Neuronal stem cell (in vitro differentiated cells): ENCODE data around the gene SERPIND1.

Source experiments
- DNase-seq: peaks from one replicate; pipeline ENCODE4 v3.0.0-alpha.2; 2013; ENCODE audit warnings: low spot score
- H2AFZ ChIP-seq: one replicate; pipeline ENCODE4 v1.6.1; 2013; ENCODE audit warnings: mild to moderate bottlenecking, low read length, inconsistent platforms
- H2AK5ac ChIP-seq: 2 replicates; pipeline ENCODE4 v1.6.1; 2013; ENCODE audit warnings: low read depth, mild to moderate bottlenecking, inconsistent platforms, low read length, moderate library complexity, mixed read lengths
- H2BK120ac ChIP-seq: 2 replicates; pipeline ENCODE4 v1.6.1; 2013; ENCODE audit warnings: low read depth, mild to moderate bottlenecking, inconsistent platforms, low read length, moderate library complexity, mixed read lengths
- H2BK12ac ChIP-seq: one replicate; pipeline ENCODE4 v1.6.1; 2013; ENCODE audit warnings: low read length, inconsistent platforms
- H2BK15ac ChIP-seq: 2 replicates; pipeline ENCODE4 v1.6.1; 2013; ENCODE audit warnings: mild to moderate bottlenecking, low read length, inconsistent platforms, mixed read lengths
- H2BK5ac ChIP-seq: one replicate; pipeline ENCODE4 v1.6.1; 2013; ENCODE audit warnings: inconsistent platforms, mild to moderate bottlenecking, low read length, moderate library complexity
- H3K14ac ChIP-seq: one replicate; pipeline ENCODE4 v1.6.1; 2013; ENCODE audit warnings: low read length, inconsistent platforms
- H3K18ac ChIP-seq: 2 replicates; pipeline ENCODE4 v1.6.1; 2013; ENCODE audit warnings: low read length, inconsistent platforms
- H3K23ac ChIP-seq: 2 replicates; pipeline ENCODE4 v1.6.1; 2013; ENCODE audit warnings: low read depth, mild to moderate bottlenecking, mixed read lengths, low read length, inconsistent platforms; ENCODE audit not compliant: poor library complexity
- H3K27ac ChIP-seq: replicated peaks from 3 replicates; pipeline ENCODE4 v1.5.1; 2013; ENCODE audit warnings: low read length, inconsistent platforms
- H3K27me3 ChIP-seq, 3 experiments: 2 replicates each; pipeline ENCODE4 v1.6.1; 2013; ENCODE audit warnings: low read length in 3 of 3, mild to moderate bottlenecking in 2 of 3, inconsistent platforms in 1 of 3, low read depth in 1 of 3, mixed read lengths in 1 of 3, moderate library complexity in 1 of 3; ENCODE audit not compliant: control insufficient read depth in 3 of 3, insufficient read depth in 3 of 3
- H3K36me3 ChIP-seq, 2 donors: replicated peaks in 1 of 2; 2 replicates each; pipeline ENCODE4 v1.6.1; 2013; ENCODE audit warnings: low read length in 2 of 2; ENCODE audit not compliant: control insufficient read depth in 2 of 2, insufficient read depth in 2 of 2
- H3K4ac ChIP-seq: 2 replicates; pipeline ENCODE4 v1.6.1; 2013; ENCODE audit warnings: inconsistent platforms, mild to moderate bottlenecking, low read length, moderate library complexity
- H3K4me1 ChIP-seq, 2 donors: 1 replicate in 1 of 2; 2 replicates in 1 of 2; pipeline ENCODE4 v1.6.1; 2013; ENCODE audit warnings: low read length in 2 of 2, low read depth in 1 of 2; ENCODE audit not compliant: control insufficient read depth in 2 of 2, insufficient read depth in 1 of 2
- H3K4me2 ChIP-seq: one replicate; pipeline ENCODE4 v1.6.1; 2013; ENCODE audit warnings: mild to moderate bottlenecking, low read length, inconsistent platforms; ENCODE audit not compliant: insufficient read depth, poor library complexity, severe bottlenecking
- H3K4me3 ChIP-seq, 2 donors: 2 replicates each; pipeline ENCODE4 v1.5.1; 2013; ENCODE audit warnings: low read length in 2 of 2, mild to moderate bottlenecking in 2 of 2, inconsistent platforms in 1 of 2, moderate library complexity in 1 of 2
- H3K79me1 ChIP-seq: one replicate; pipeline ENCODE4 v1.6.1; 2013; ENCODE audit warnings: low read depth, mild to moderate bottlenecking, inconsistent platforms, low read length, moderate library complexity
- H3K9ac ChIP-seq: one replicate; pipeline ENCODE4 v1.6.1; 2013; ENCODE audit warnings: mild to moderate bottlenecking, low read depth, low read length, inconsistent platforms; ENCODE audit not compliant: poor library complexity
- H3K9me3 ChIP-seq, 2 donors: replicated peaks in 1 of 2; 2 replicates each; pipeline versions ENCODE3 to v1.6.1; 2013; ENCODE audit warnings: low read length in 2 of 2, mild to moderate bottlenecking in 2 of 2, inconsistent platforms in 1 of 2, low read depth in 1 of 2, mixed read lengths in 1 of 2, moderate library complexity in 1 of 2; ENCODE audit not compliant: control insufficient read depth in 2 of 2, insufficient read depth in 1 of 2
- H4K8ac ChIP-seq: one replicate; pipeline ENCODE4 v1.6.1; 2013; ENCODE audit warnings: low read depth, mild to moderate bottlenecking, inconsistent platforms, low read length, moderate library complexity
- H4K91ac ChIP-seq: one replicate; pipeline ENCODE4 v1.6.1; 2013; ENCODE audit warnings: low read length, low read depth, mild to moderate bottlenecking, inconsistent platforms; ENCODE audit not compliant: poor library complexity
- WGBS, 2 donors: extraction: QIAGEN DNeasy Blood & Tissue Kit; methylation state at CpG; one replicate each; pipeline ENCODE4 v1.1.7; 2013; ENCODE audit warnings: missing lambda C conversion rate in 2 of 2, mixed read lengths in 1 of 2; ENCODE audit not compliant: insufficient read length in 2 of 2, insufficient replicate concordance in 1 of 2; ENCODE audit errors: extremely low coverage in 2 of 2; 5-methylcytosine and 5-hydroxymethylcytosine counted together

Gene SERPIND1

DNA sequence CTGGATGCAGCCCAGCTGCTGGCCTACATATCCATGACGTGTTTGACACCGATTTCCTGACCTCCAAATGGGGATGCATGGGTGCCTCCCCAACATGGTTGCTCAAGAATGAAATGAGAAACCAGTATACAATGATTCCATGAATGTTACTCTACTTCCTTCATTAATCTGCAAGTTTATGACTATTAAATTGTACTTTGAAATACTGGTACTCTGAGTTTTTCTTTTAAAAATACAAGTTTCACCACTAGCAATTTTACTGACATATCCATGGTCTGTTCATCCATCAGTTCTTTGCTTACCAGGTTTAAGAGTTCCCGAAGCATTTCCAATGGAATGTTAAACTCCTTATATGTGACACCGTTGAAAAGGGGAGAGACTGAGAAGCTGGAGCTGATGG lies 39.1 kb downstream of the SERPIND1 start:
- Histone ChIP-seq H3K4me3 (no peak overlapping the region), H3K18ac (no peak overlapping the region), H2BK120ac (no peak overlapping the region), H3K4me2 (no peak overlapping the region), H4K91ac (no peak overlapping the region), H3K14ac (no peak overlapping the region), H4K8ac (no peak overlapping the region), H3K27ac (no peak overlapping the region), H2BK5ac (no peak overlapping the region), H3K9ac (no peak overlapping the region), H3K9me3 (no peaks in the 10 kb centered on the region), H2AFZ (no peak overlapping the region), H3K27me3 (no peaks in the 10 kb centered on the region), H3K79me1 (no peaks in the 10 kb centered on the region), H3K4ac (no peak overlapping the region), H3K36me3 (peaks cover 10 to 88% of the 10 kb centered on the region in 2 donors), H3K4me1 (no peaks in the 10 kb centered on the region), H3K23ac (no peak overlapping the region), H2BK12ac (no peak overlapping the region), H2BK15ac (no peak overlapping the region), H2AK5ac (no peak overlapping the region)
- no CpG with 5 or more reads among the region's 4 CpGs for WGBS, 2 donors
- no peak for DNase-seq

GRCh38 chr22:20814221-20814808 lies 40.4 kb downstream of the SERPIND1 start:
- no peaks in the 10 kb centered on the region for H3K4me1 ChIP-seq
- no peak overlapping the region for H2BK5ac ChIP-seq
- no peak overlapping the region for H2BK120ac ChIP-seq
- H3K4ac ChIP-seq: no peak overlapping the region
- no peak overlapping the region for H3K23ac ChIP-seq
- H4K91ac ChIP-seq: no peak overlapping the region
- peaks cover 10 to 90% of the 10 kb centered on the region in 2 donors for H3K36me3 ChIP-seq
- 100% methylated on average over 1 of the region's 5 CpGs; no CpG with 5 or more reads in 1 of the 2 donors for WGBS, 2 donors
- H3K4me2 ChIP-seq: no peak overlapping the region
- DNase-seq: no peak
- no peak overlapping the region for H2BK12ac ChIP-seq
- H3K14ac ChIP-seq: no peak overlapping the region
- H3K4me3 ChIP-seq: no peak overlapping the region
- H3K27ac ChIP-seq: no peak overlapping the region
- no peak overlapping the region for H2BK15ac ChIP-seq
- H3K79me1 ChIP-seq: no peaks in the 10 kb centered on the region
- H3K18ac ChIP-seq: no peak overlapping the region
- H3K9me3 ChIP-seq: no peaks in the 10 kb centered on the region
- H3K27me3 ChIP-seq: no peaks in the 10 kb centered on the region
- H2AFZ ChIP-seq: no peak overlapping the region
- H4K8ac ChIP-seq: no peak overlapping the region
- H2AK5ac ChIP-seq: no peak overlapping the region
- no peak overlapping the region for H3K9ac ChIP-seq

- Histone ChIP-seq H3K4me1 (no peaks in the 10 kb centered on the region), H4K91ac (no peak overlapping the region), H3K18ac (no peak overlapping the region), H2AFZ (no peak overlapping the region), H2AK5ac (no peak overlapping the region), H3K4ac (no peak overlapping the region), H3K4me2 (no peak overlapping the region), H2BK120ac (no peak overlapping the region), H3K9me3 (no peaks in the 10 kb centered on the region), H3K23ac (no peak overlapping the region), H3K36me3 (peaks cover 10 to 90% of the 10 kb centered on the region in 2 donors), H2BK15ac (no peak overlapping the region), H3K4me3 (no peak overlapping the region), H2BK5ac (no peak overlapping the region), H3K14ac (no peak overlapping the region), H3K9ac (no peak overlapping the region), H3K79me1 (no peaks in the 10 kb centered on the region), H2BK12ac (no peak overlapping the region), H3K27ac (no peak overlapping the region), H4K8ac (no peak overlapping the region), H3K27me3 (no peaks in the 10 kb centered on the region)
- no peak for DNase-seq
- no CpG with 5 or more reads among the region's 9 CpGs for WGBS, 2 donors
These were observed 41.7 kb downstream of the SERPIND1 start for GRCh38 chr22:20815477-20816050.

GRCh38 chr22:20816559-20816958 lies 42.6 kb downstream of the SERPIND1 start:
- Histone ChIP-seq H4K8ac (no peak overlapping the region), H3K36me3 (peaks cover 8 to 84% of the 10 kb centered on the region in 2 donors), H3K9ac (no peak overlapping the region), H2AFZ (no peak overlapping the region), H3K4me1 (no peaks in the 10 kb centered on the region), H3K27ac (no peak overlapping the region), H3K14ac (no peak overlapping the region), H3K79me1 (no peaks in the 10 kb centered on the region), H3K4ac (no peak overlapping the region), H3K4me2 (no peak overlapping the region), H2BK5ac (no peak overlapping the region), H2AK5ac (no peak overlapping the region), H3K27me3 (no peaks in the 10 kb centered on the region), H2BK120ac (no peak overlapping the region), H3K9me3 (no peaks in the 10 kb centered on the region), H3K18ac (no peak overlapping the region), H4K91ac (no peak overlapping the region), H2BK12ac (no peak overlapping the region), H3K23ac (peak overlapping the region; percentile 50), H3K4me3 (peak overlapping the region in 1 of 2 donors; percentile 42), H2BK15ac (no peak overlapping the region)
- WGBS, 2 donors: no CpG with 5 or more reads among the region's 6 CpGs
- DNase-seq: no peak
